Bronchial epithelial cell (primary cell): ENCODE data around the gene SEMA3D. TPM values are rescaled to one million over a fixed set of nuclear protein-coding genes. Genes with fewer than 3 reads are reported as not detected.

Experiments used
- DNase-seq: peaks from one replicate; pipeline ENCODE4 v3.0.0-alpha.2; 2010; ENCODE audit warnings: low read depth
- FAIRE-seq: peaks from 2 replicates; lab custom pipeline; 2011; peaks lifted over from hg19 to GRCh38; lab: Jason Lieb, UNC
- H3K27me3 ChIP-seq: 2 replicates; pipeline ENCODE4 v1.5.1; 2011; ENCODE audit warnings: low read length; ENCODE audit not compliant: control insufficient read depth, insufficient read depth
- H3K36me3 ChIP-seq: 2 replicates; pipeline ENCODE4 v1.5.1; 2011; ENCODE audit warnings: low read length; ENCODE audit not compliant: control insufficient read depth, insufficient read depth
- H3K4me3 ChIP-seq: 2 replicates; pipeline ENCODE4 v1.5.1; 2011; ENCODE audit warnings: mild to moderate bottlenecking, low read depth, low read length, control low read depth
- total RNA-seq: library from RNA; depleted of rRNA; stranded (reverse); fragments of >200 nt; gene quantifications from 2 replicates; pipeline ENCODE4 v1.2.1, GENCODE V29; 2014
- TF ChIP-seq, protein P1 (sequence below): IDR thresholded peaks from 2 replicates; pipeline ENCODE4 v1.5.1; 2011; ENCODE audit warnings: mild to moderate bottlenecking, moderate library complexity, low read length, control low read depth, inconsistent platforms; ENCODE audit not compliant: insufficient read depth, severe bottlenecking

The SEMA3D gene
- total RNA-seq, 1 donor from 2014 or later, result 0.79 TPM

DNA sequence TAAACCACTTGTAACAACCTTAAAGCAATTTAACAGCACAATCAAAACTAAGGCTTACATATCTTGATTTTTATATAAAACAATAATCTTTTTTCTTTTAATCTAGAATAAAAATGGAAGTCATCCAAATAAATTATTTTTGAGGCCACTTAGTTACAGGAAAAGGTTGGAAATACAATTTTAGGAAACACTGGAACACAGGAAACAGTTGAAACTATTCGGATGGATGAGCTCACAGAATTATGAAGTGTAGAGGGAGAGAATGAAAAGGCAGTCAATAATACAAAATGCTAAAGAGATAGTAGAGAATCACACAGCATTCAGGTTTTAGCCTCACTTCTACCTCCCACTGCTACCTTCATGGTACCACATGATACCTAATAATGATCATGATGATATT is 124.2 kb downstream of the SEMA3D start:
- DNase-seq (no peak), FAIRE-seq (no peak)
- TF ChIP-seq, protein P1, sequence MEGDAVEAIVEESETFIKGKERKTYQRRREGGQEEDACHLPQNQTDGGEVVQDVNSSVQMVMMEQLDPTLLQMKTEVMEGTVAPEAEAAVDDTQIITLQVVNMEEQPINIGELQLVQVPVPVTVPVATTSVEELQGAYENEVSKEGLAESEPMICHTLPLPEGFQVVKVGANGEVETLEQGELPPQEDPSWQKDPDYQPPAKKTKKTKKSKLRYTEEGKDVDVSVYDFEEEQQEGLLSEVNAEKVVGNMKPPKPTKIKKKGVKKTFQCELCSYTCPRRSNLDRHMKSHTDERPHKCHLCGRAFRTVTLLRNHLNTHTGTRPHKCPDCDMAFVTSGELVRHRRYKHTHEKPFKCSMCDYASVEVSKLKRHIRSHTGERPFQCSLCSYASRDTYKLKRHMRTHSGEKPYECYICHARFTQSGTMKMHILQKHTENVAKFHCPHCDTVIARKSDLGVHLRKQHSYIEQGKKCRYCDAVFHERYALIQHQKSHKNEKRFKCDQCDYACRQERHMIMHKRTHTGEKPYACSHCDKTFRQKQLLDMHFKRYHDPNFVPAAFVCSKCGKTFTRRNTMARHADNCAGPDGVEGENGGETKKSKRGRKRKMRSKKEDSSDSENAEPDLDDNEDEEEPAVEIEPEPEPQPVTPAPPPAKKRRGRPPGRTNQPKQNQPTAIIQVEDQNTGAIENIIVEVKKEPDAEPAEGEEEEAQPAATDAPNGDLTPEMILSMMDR, result no peak
- Histone ChIP-seq H3K36me3 (no peaks in the 10 kb centered on the region), H3K4me3 (no peak overlapping the region), H3K27me3 (no peaks in the 10 kb centered on the region)

DNA sequence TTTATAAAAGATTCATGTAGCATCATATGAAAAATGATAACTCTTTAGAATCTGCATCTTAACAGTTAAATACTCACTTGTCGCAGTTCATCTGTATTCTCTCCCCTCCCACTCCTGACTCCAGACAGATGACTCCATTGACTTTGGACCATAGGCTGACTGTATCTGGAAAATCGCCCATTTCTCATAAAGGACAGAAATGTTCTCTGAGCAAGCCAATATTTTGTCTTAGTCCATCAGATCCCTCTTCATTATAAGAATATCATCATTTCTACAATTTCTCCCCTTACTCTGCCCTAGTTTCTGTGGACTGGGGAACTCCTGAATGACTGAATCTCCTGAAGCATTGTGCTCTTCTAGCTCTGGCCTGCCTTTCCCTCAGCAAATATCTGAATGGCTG is 125.4 kb downstream of the SEMA3D start:
- TF ChIP-seq, protein P1, result no peak
- no peak for FAIRE-seq

DNA sequence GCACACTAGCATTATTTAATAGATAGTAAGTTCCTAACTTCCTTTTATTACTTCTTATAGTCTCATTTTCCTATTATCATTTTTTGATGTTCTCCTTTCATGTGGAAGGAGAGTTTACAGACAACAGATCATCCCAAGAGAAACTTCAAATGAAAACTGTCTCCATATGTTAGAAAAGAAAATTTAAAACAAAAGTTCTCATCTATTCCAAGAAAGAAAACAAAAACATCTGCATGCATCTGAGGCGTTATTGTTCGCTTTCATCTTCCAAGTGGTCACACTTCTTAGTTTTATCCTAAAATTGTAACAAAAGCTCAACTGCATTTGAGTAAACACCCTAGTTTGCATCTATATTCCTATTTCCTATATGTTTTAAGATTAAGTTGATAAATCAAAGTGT is 126.2 kb downstream of the SEMA3D start:
- H3K36me3 ChIP-seq, result no peaks in the 10 kb centered on the region
- no peak for DNase-seq
- no peak for FAIRE-seq

More for the DNA sequence above, 125.4 kb downstream of the SEMA3D start:
- H3K27me3 ChIP-seq, result no peaks in the 10 kb centered on the region
- no peak for DNase-seq
- H3K4me3 ChIP-seq, result no peak overlapping the region
- no peaks in the 10 kb centered on the region for H3K36me3 ChIP-seq

DNA sequence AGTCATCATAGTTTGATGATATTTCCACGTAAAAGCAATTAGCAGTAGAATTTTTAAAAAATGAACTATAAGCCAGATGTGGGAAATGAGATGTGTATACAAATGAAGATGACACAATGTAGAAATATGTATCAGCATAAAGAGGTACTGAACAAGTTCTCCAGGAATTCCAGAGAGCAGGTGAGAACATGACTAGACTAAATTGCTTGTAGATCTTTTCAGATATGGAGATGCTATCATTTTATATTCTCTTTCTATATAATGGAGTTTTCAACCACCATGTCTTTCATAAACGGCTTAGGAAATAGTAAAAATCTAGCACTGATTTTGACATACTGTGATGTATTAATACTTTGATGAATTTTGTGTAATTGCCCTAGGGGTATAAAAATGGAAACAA is 130.9 kb downstream of the SEMA3D start:
- no peak overlapping the region for H3K4me3 ChIP-seq
- no peak for FAIRE-seq
- no peaks in the 10 kb centered on the region for H3K36me3 ChIP-seq
- H3K27me3 ChIP-seq, result no peaks in the 10 kb centered on the region
- TF ChIP-seq, protein P1, result no peak
- peak; percentile 90 for DNase-seq

More for the DNA sequence above, 126.2 kb downstream of the SEMA3D start:
- no peak overlapping the region for H3K4me3 ChIP-seq
- no peaks in the 10 kb centered on the region for H3K27me3 ChIP-seq
- TF ChIP-seq, protein P1, result no peak

DNA sequence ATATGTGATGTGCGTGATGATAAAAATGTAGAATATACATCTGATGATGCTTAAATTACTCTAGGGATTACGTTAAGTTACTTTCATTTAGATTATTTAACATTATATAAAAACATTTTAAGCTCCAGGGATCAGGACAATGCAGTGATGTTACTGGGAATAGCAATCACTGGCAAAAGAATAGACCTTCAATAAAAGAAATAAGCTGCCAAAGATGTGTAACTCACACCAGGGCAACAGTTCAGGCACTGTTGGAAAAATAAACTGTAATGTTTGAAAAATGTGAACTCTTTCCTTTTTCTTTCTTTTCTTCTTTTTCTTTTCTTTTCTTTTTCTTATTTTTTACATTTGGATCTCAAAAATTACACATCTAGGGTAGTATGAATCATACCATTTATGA is 131.7 kb downstream of the SEMA3D start:
- no peaks in the 10 kb centered on the region for H3K27me3 ChIP-seq
- FAIRE-seq (no peak), DNase-seq (peak; percentile 28)
- TF ChIP-seq, protein P1, result no peak
- no peaks in the 10 kb centered on the region for H3K36me3 ChIP-seq
- H3K4me3 ChIP-seq, result no peak overlapping the region

DNA sequence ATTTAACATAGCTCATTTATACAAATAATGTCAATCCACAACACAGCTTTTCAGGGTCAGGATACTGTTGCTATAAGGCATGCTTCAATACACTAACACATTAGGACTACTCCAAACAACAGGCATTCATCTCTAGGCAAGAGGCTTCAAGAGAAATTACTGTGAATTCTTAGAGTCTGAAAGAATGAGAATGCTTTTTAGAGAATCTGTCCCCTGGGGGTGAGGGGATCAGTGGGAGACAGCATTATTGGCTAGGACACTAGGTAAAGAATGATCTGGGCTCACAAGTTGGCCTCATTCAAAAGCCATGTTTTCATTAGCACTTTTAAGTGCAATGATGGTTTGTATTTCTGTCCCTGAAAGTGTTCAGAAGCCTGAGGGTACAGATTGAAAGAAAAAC is 132.6 kb downstream of the SEMA3D start:
- Histone ChIP-seq H3K27me3 (no peaks in the 10 kb centered on the region), H3K36me3 (no peaks in the 10 kb centered on the region), H3K4me3 (no peak overlapping the region)
- DNase-seq, result no peak
- TF ChIP-seq, protein P1, result no peak
- FAIRE-seq, result no peak
